Measurements from ENCODE around the gene CCNF.

Gene CCNF

GRCh38 chr16:2500918-2501750 is 71.9 kb downstream of the CCNF start (continued):
- peak; percentile 30; the same call in 1 of the 2 replicates for TF ChIP-seq SP7 (tag by site-specific recombination; IDR thresholded peaks at IDR 0.05)
- peak; percentile 54 for TF ChIP-seq ZNF629 (tag by site-specific recombination; IDR thresholded peaks at IDR 0.05)
- TF ChIP-seq PRDM4 (tag by site-specific recombination; IDR thresholded peaks at IDR 0.05) = 0 out of 2 replicates have a peak, but pooled peaks have one; percentile 28
- TF ChIP-seq OVOL3 (tag by site-specific recombination; IDR thresholded peaks at IDR 0.05) = no peak
- TF ChIP-seq GLIS1 (tag by site-specific recombination; IDR thresholded peaks at IDR 0.05) = peak; percentile 87
- no peak for TF ChIP-seq ZNF518A (tag by site-specific recombination; conservative IDR thresholded peaks at IDR 0.05; ENCODE audit: low read depth)
- peak; percentile 88 for TF ChIP-seq PATZ1 (tag by site-specific recombination; IDR thresholded peaks at IDR 0.05)
- peak; percentile 82 for TF ChIP-seq ZNF423 (tag by site-specific recombination; IDR thresholded peaks at IDR 0.05)
- 0 out of 2 replicates have a peak, but pooled peaks have one; percentile 46 for TF ChIP-seq KLF10 (tag by site-specific recombination; IDR thresholded peaks at IDR 0.05)
- peak; percentile 77 for TF ChIP-seq HIC1 (tag by site-specific recombination; IDR thresholded peaks at IDR 0.05)
- peak; percentile 70 for TF ChIP-seq PRDM10 (tag by site-specific recombination; IDR thresholded peaks at IDR 0.05)
- 0 out of 2 replicates have a peak, but pooled peaks have one; percentile 38 for TF ChIP-seq ZNF324 (tag by site-specific recombination; IDR thresholded peaks at IDR 0.05)
- peak; percentile 79 for TF ChIP-seq ZBTB17 (tag by site-specific recombination; IDR thresholded peaks at IDR 0.05)
- TF ChIP-seq ZNF639 (tag by site-specific recombination; IDR thresholded peaks at IDR 0.05) = no peak
- TF ChIP-seq KLF9 (tag by site-specific recombination; IDR thresholded peaks at IDR 0.05; ENCODE audit: low read depth) = peak; percentile 64; the same call in 1 of the 2 replicates
- peak; percentile 82; the same call in 1 of the 2 replicates for TF ChIP-seq KLF17 (tag by site-specific recombination; IDR thresholded peaks at IDR 0.05)
- no peak for TF ChIP-seq ZBTB26 (tag by site-specific recombination; optimal IDR thresholded peaks at IDR 0.05)

All from HEK293 (cell line).